ENCODE results near the gene LYAR. TPM values are rescaled to one million over a fixed set of nuclear protein-coding genes. Genes with fewer than 3 reads are reported as not detected.

The LYAR gene
- total and polyA plus RNA-seq, 2 experiments from 2014 or later: 44.0 to 105 TPM

GRCh38 chr4:4254199-4254598 is 35.8 kb downstream of the LYAR start (continued):
- TF ChIP-seq REST (IDR thresholded peaks at IDR 0.05; ENCODE audit: unreplicated experiment) (no peak), EZH2 (IDR thresholded peaks at IDR 0.05; ENCODE audit: low read depth, unreplicated experiment) (no peak), EZH2phosphoT487 (IDR thresholded peaks at IDR 0.05; ENCODE audit: unreplicated experiment) (no peak), JUNB (IDR thresholded peaks at IDR 0.05; ENCODE audit: unreplicated experiment) (no peak), NANOG (IDR thresholded peaks at IDR 0.05; ENCODE audit: borderline replicate concordance) (no peak), STAT1 (IDR thresholded peaks at IDR 0.05; ENCODE audit: unreplicated experiment) (no peak)
- TF ChIP-seq, protein P1, sequence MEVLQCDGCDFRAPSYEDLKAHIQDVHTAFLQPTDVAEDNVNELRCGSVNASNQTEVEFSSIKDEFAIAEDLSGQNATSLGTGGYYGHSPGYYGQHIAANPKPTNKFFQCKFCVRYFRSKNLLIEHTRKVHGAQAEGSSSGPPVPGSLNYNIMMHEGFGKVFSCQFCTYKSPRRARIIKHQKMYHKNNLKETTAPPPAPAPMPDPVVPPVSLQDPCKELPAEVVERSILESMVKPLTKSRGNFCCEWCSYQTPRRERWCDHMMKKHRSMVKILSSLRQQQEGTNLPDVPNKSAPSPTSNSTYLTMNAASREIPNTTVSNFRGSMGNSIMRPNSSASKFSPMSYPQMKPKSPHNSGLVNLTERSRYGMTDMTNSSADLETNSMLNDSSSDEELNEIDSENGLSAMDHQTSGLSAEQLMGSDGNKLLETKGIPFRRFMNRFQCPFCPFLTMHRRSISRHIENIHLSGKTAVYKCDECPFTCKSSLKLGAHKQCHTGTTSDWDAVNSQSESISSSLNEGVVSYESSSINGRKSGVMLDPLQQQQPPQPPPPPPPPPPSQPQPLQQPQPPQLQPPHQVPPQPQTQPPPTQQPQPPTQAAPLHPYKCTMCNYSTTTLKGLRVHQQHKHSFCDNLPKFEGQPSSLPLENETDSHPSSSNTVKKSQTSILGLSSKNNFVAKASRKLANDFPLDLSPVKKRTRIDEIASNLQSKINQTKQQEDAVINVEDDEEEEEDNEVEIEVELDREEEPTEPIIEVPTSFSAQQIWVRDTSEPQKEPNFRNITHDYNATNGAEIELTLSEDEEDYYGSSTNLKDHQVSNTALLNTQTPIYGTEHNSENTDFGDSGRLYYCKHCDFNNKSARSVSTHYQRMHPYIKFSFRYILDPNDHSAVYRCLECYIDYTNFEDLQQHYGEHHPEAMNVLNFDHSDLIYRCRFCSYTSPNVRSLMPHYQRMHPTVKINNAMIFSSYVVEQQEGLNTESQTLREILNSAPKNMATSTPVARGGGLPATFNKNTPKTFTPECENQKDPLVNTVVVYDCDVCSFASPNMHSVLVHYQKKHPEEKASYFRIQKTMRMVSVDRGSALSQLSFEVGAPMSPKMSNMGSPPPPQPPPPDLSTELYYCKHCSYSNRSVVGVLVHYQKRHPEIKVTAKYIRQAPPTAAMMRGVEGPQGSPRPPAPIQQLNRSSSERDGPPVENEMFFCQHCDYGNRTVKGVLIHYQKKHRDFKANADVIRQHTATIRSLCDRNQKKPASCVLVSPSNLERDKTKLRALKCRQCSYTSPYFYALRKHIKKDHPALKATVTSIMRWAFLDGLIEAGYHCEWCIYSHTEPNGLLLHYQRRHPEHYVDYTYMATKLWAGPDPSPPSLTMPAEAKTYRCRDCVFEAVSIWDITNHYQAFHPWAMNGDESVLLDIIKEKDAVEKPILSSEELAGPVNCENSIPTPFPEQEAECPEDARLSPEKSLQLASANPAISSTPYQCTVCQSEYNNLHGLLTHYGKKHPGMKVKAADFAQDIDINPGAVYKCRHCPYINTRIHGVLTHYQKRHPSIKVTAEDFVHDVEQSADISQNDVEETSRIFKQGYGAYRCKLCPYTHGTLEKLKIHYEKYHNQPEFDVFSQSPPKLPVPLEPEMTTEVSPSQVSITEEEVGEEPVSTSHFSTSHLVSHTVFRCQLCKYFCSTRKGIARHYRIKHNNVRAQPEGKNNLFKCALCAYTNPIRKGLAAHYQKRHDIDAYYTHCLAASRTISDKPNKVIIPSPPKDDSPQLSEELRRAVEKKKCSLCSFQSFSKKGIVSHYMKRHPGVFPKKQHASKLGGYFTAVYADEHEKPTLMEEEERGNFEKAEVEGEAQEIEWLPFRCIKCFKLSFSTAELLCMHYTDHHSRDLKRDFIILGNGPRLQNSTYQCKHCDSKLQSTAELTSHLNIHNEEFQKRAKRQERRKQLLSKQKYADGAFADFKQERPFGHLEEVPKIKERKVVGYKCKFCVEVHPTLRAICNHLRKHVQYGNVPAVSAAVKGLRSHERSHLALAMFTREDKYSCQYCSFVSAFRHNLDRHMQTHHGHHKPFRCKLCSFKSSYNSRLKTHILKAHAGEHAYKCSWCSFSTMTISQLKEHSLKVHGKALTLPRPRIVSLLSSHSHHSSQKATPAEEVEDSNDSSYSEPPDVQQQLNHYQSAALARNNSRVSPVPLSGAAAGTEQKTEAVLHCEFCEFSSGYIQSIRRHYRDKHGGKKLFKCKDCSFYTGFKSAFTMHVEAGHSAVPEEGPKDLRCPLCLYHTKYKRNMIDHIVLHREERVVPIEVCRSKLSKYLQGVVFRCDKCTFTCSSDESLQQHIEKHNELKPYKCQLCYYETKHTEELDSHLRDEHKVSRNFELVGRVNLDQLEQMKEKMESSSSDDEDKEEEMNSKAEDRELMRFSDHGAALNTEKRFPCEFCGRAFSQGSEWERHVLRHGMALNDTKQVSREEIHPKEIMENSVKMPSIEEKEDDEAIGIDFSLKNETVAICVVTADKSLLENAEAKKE (CRISPR knock-in tag; IDR thresholded peaks at IDR 0.05): no peak

All from GM23338 (cell line).